HuH-7.5 (cell line): ENCODE measurements around the gene KREMEN1.

Experiments used
- DNase-seq: peaks from one replicate; pipeline ENCODE4 v3.0.0; 2011; ENCODE audit warnings: low spot score

KREMEN1 gene

GRCh38 chr22:29128891-29129807 is 56.3 kb downstream of the KREMEN1 start:
- DNase-seq, result no peak

- no peak for DNase-seq
Measured at GRCh38 chr22:29129808-29130140, 56.9 kb downstream of the KREMEN1 start.

- DNase-seq, result no peak
Measured at GRCh38 chr22:29130476-29130875, 57.6 kb downstream of the KREMEN1 start.

GRCh38 chr22:29133603-29134133 is 60.8 kb downstream of the KREMEN1 start:
- no peak for DNase-seq

GRCh38 chr22:29134448-29134847 is 61.6 kb downstream of the KREMEN1 start:
- no peak for DNase-seq

GRCh38 chr22:29136782-29137700 is 64.2 kb downstream of the KREMEN1 start:
- no peak for DNase-seq

GRCh38 chr22:29138556-29139305 is 65.9 kb downstream of the KREMEN1 start:
- no peak for DNase-seq

GRCh38 chr22:29139965-29140782 is 67.3 kb downstream of the KREMEN1 start:
- DNase-seq, result no peak

- no peak for DNase-seq
Measured at GRCh38 chr22:29141078-29141688, 68.3 kb downstream of the KREMEN1 start.

- DNase-seq, result no peak
Measured at GRCh38 chr22:29142116-29142515, 69.3 kb downstream of the KREMEN1 start.

GRCh38 chr22:29143941-29144785 is 71.3 kb downstream of the KREMEN1 start:
- no peak for DNase-seq

GRCh38 chr22:29144786-29145160 is 71.9 kb downstream of the KREMEN1 start:
- no peak for DNase-seq

GRCh38 chr22:29145321-29146072 is 72.7 kb downstream of the KREMEN1 start:
- DNase-seq, result no peak

- no peak for DNase-seq
Measured at GRCh38 chr22:29146091-29146560, 73.3 kb downstream of the KREMEN1 start.

- no peak for DNase-seq
Measured at GRCh38 chr22:29146771-29147170, 73.9 kb downstream of the KREMEN1 start.

- no peak for DNase-seq
Measured at GRCh38 chr22:29147331-29147899, 74.6 kb downstream of the KREMEN1 start.

- DNase-seq, result no peak
Measured at GRCh38 chr22:29148036-29148435, 75.2 kb downstream of the KREMEN1 start.

- no peak for DNase-seq
Measured at GRCh38 chr22:29148826-29149225, 76.0 kb downstream of the KREMEN1 start.
